GM12878 (cell line): ENCODE measurements around the gene CAMTA1. TPM values are rescaled to one million over a fixed set of nuclear protein-coding genes. Genes with fewer than 3 reads are reported as not detected.

ENCODE experiments used
- ATAC-seq: fragments of 200-7000 bp; cut with Tn5 transposase; 3 replicates; pipeline ENCODE4 v1.9.1; 2020; ENCODE audit warnings: mild to moderate bottlenecking, moderate library complexity
- BruUV-seq: library from RNA; stranded (reverse); fragments of 400-500 nt; replicated peaks from 2 replicates; lab custom pipeline; 2021; lab: Mats Ljungman, UMichigan
- CTCF ChIA-PET: fragments of 300-600 bp; sonication (Branson Sonifier 250); formaldehyde crosslinking; extraction: SDS; loops from one replicate; lab custom pipeline; 2021; ENCODE audit warnings: inconsistent platforms; lab: Yijun Ruan, JAX
- POLR2A ChIA-PET: fragments of 350-600 bp; formaldehyde crosslinking; extraction: SDS; loops from one replicate; lab custom pipeline; 2021; ENCODE audit warnings: inconsistent platforms; lab: Charles Lee
- RAD21 ChIA-PET: fragments of 300-600 bp; sonication (Branson Sonifier 250); formaldehyde crosslinking; loops from one replicate; lab custom pipeline; 2023; ENCODE audit warnings: antibody characterized with exemption; ENCODE audit not compliant: unreplicated experiment; lab: Charles Lee
- SMC1A ChIA-PET: fragments of 300-600 bp; sonication (Branson Sonifier 250); formaldehyde crosslinking; loops from one replicate; lab custom pipeline; 2023; ENCODE audit not compliant: unreplicated experiment, uncharacterized antibody; lab: Charles Lee
- DNase-seq: peaks from one replicate; pipeline ENCODE4 v3.0.0-alpha.2; 2011; ENCODE audit warnings: low read depth, low spot score
- FAIRE-seq: peaks from 3 replicates; lab custom pipeline; 2011; peaks lifted over from hg19 to GRCh38; lab: Jason Lieb, UNC
- H2AFZ ChIP-seq: 2 replicates; pipeline ENCODE4 v1.6.0; 2011; ENCODE audit warnings: low read depth, low read length, control low read depth; ENCODE audit not compliant: control insufficient read depth
- H3K27ac ChIP-seq: 2 replicates; pipeline ENCODE4 v1.5.1; 2011; ENCODE audit warnings: control low read depth; ENCODE audit not compliant: control insufficient read depth, insufficient read depth
- H3K27me3 ChIP-seq, 2 experiments: replicated peaks in 1 of 2; 2 replicates each; pipeline versions ENCODE4 v1.6.0 to v1.6.1; 2011; ENCODE audit warnings: low read length in 1 of 2; ENCODE audit not compliant: control insufficient read depth in 2 of 2, insufficient read depth in 2 of 2
- H3K36me3 ChIP-seq, 2 experiments: 2 replicates each; pipeline ENCODE4 v1.5.1; 2011; ENCODE audit warnings: low read length in 1 of 2; ENCODE audit not compliant: control insufficient read depth in 2 of 2, insufficient read depth in 2 of 2
- H3K4me1 ChIP-seq: 2 replicates; pipeline ENCODE4 v1.6.1; 2011; ENCODE audit warnings: mild to moderate bottlenecking, low read length, moderate library complexity, mixed read lengths; ENCODE audit not compliant: control insufficient read depth, insufficient read depth
- H3K4me2 ChIP-seq: 2 replicates; pipeline ENCODE4 v1.6.0; 2011; ENCODE audit warnings: control low read depth; ENCODE audit not compliant: control insufficient read depth, insufficient read depth
- H3K4me3 ChIP-seq: fragments of 200-600 bp; sonication (generic); 2 replicates; pipeline ENCODE4 v1.5.1; 2016
- H3K79me2 ChIP-seq: 2 replicates; pipeline ENCODE4 v1.6.0; 2011; ENCODE audit warnings: low read length; ENCODE audit not compliant: control insufficient read depth, insufficient read depth
- H3K9ac ChIP-seq: 2 replicates; pipeline ENCODE4 v1.8.0; 2011; ENCODE audit warnings: low read length, control low read depth, mixed read lengths; ENCODE audit not compliant: control insufficient read depth, insufficient read depth
- H3K9me3 ChIP-seq: replicated peaks from 3 replicates; pipeline ENCODE4 v1.5.1; 2011; ENCODE audit warnings: mild to moderate bottlenecking, low read length; ENCODE audit not compliant: control insufficient read depth, insufficient read depth
- H4K20me1 ChIP-seq: 2 replicates; pipeline ENCODE4 v1.6.0; 2011; ENCODE audit not compliant: control insufficient read depth, insufficient read depth
- CREB1 ChIP-seq: IDR thresholded peaks from 2 replicates; pipeline ENCODE4 v1.6.1; 2012; ENCODE audit warnings: low read depth, mild to moderate bottlenecking, inconsistent platforms
- EED ChIP-seq: sonication (generic); IDR thresholded peaks from 2 replicates; pipeline ENCODE4 v1.6.1; 2016; ENCODE audit warnings: antibody characterized with exemption, low read depth
- FOS ChIP-seq: IDR thresholded peaks from 3 replicates; pipeline ENCODE4 v1.6.1; 2011; ENCODE audit warnings: borderline replicate concordance; ENCODE audit not compliant: insufficient read length; ENCODE audit errors: extremely low read depth
- POLR2AphosphoS5 ChIP-seq: IDR thresholded peaks from 2 replicates; pipeline ENCODE4 v1.6.1; 2011; ENCODE audit warnings: mild to moderate bottlenecking, low read length, inconsistent platforms
- SMAD5 ChIP-seq: IDR thresholded peaks from 2 replicates; pipeline ENCODE4 v1.6.1; 2016; ENCODE audit warnings: antibody characterized with exemption, low read depth
- SP1 ChIP-seq: IDR thresholded peaks from one replicate; pipeline ENCODE4 v1.6.1; 2011; ENCODE audit warnings: low read depth, low read length
- TCF7 ChIP-seq: IDR thresholded peaks from 2 replicates; pipeline ENCODE4 v1.6.1; 2014; ENCODE audit warnings: antibody characterized with exemption, borderline replicate concordance
- WRNIP1 ChIP-seq: IDR thresholded peaks from 2 replicates; pipeline ENCODE4 v1.6.1; 2011; ENCODE audit warnings: low read depth, low read length, improper control_type of control experiment, borderline replicate concordance
- ZNF217 ChIP-seq: fragments of 450-650 bp; IDR thresholded peaks from 2 replicates; pipeline ENCODE4 v1.6.1; 2017; ENCODE audit warnings: antibody characterized with exemption, mild to moderate bottlenecking
- WGBS: methylation state at CpG from one replicate; pipeline ENCODE4 v1.1.6; 2016; ENCODE audit warnings: low lambda C conversion rate; ENCODE audit not compliant: insufficient replicate concordance, insufficient coverage; ENCODE audit errors: missing lambda C conversion rate; 5-methylcytosine and 5-hydroxymethylcytosine counted together
- in situ Hi-C: fragments of 300-500 bp; cut with MboI; formaldehyde crosslinking; loops from 9 replicates; pipeline ENCODE4 v1.14.3; 2018; ENCODE audit warnings: mixed read lengths
- intact Hi-C: fragments of 100-400 bp; cut with micrococcal nuclease; formaldehyde crosslinking; loops from one replicate; pipeline ENCODE4 v1.14.2; 2022; ENCODE audit not compliant: unreplicated experiment
- polyA plus RNA-seq, 11 experiments: library from polyadenylated mRNA; depleted of rRNA in 4 of 11; unstranded in 6 of 11; stranded (reverse) in 5 of 11; fragments of >200 nt; fragmentation: Nextera tagmentation in 4 of 11; fragmentation: Illumina TruSeq in 1 of 11; extraction: Ambion mirVana in 4 of 11; extraction: Trizol in 1 of 11; gene quantifications; 1 replicate in 1 of 11; 2 replicates in 10 of 11; pipeline versions ENCODE4 v1.2.1 to v1.2.3, GENCODE V29; 2011 to 2016; ENCODE audit warnings: inconsistent platforms in 2 of 11, missing spikeins in 2 of 11, low read depth in 1 of 11
- total RNA-seq, 4 experiments: library from RNA; depleted of rRNA in 3 of 4; stranded (reverse); fragments of >200 nt in 3 of 4; fragmentation: Illumina TruSeq in 1 of 4; extraction: Trizol in 1 of 4; gene quantifications; 2 replicates each; pipeline versions ENCODE4 v1.2.1 to v1.2.3, GENCODE V29; 2013 to 2021
- TF ChIP-seq, protein P1 (sequence below): IDR thresholded peaks from 2 replicates; pipeline ENCODE4 v1.6.1; 2011; ENCODE audit warnings: mild to moderate bottlenecking, low read depth, low read length, moderate library complexity; ENCODE audit not compliant: insufficient replicate concordance
- TF ChIP-seq, protein P2 (sequence below): fragments of 450-650 bp; formaldehyde crosslinking; IDR thresholded peaks from 2 replicates; pipeline ENCODE4 v1.5.0; 2022; ENCODE audit warnings: mild to moderate bottlenecking, missing genetic modification characterization
- TF ChIP-seq, protein P3 (sequence below): IDR thresholded peaks from 2 replicates; pipeline ENCODE4 v1.6.1; 2012; ENCODE audit warnings: low read length, inconsistent platforms
- TF ChIP-seq, protein P4 (sequence below): fragments of 450-650 bp; IDR thresholded peaks from 2 replicates; pipeline ENCODE4 v1.6.1; 2016; ENCODE audit warnings: mild to moderate bottlenecking, moderate library complexity, borderline replicate concordance

Gene CAMTA1
- total and polyA plus RNA-seq, 10 of the 15 experiments (the other 5 are each of a cell fraction or from before 2014, with no cell fraction given), result 37.7 to 148 (median 76.4) TPM

DNA sequence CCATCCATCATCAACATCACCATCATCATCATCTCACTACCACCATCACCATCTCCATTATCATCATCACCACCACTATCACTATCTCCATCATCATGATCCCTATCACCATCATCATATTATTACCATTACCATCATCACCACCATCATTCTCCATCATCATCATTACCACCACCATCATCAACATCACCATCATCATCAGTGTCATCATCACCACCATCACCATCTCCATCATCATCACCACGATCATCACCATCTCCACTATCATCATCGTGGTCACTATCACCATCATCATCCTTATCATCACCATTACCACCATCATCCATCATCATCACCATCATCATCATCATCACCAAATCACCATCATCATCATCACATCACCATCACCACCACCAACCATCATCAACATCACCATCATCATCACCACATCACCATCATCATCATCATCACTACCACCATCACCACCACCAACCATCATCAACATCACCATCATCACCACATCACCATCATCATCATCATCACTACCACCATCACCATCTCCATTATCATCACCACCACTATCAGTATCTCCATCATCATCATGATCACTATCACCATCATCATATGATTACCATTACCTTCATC, 783.8 kb downstream of the CAMTA1 start (continued):
- TF ChIP-seq, protein P1, sequence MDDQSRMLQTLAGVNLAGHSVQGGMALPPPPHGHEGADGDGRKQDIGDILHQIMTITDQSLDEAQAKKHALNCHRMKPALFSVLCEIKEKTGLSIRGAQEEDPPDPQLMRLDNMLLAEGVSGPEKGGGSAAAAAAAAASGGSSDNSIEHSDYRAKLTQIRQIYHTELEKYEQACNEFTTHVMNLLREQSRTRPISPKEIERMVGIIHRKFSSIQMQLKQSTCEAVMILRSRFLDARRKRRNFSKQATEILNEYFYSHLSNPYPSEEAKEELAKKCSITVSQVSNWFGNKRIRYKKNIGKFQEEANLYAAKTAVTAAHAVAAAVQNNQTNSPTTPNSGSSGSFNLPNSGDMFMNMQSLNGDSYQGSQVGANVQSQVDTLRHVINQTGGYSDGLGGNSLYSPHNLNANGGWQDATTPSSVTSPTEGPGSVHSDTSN, result no peak
- no peak for TF ChIP-seq CREB1

DNA sequence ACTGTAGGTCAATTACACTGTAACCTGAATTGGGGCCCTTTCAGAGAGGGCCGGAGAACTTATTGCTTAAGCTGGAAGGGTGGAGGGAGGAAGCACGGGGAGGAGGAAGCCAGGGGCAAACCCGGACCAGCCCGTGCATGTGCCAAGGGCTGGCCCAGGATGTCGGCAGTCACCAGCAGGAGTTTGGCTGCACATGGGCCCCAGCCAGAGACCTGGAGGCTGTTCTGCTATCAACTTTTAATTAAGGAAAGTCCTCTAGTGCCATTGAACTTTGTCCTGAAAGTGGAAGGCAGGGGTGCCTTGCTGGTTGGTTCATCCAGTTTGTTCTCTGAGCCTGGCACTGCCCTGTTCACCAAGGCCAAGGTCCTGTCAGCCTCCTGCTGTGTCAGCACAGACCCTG, 785.1 kb downstream of the CAMTA1 start:
- FAIRE-seq, result no peak
- Histone ChIP-seq H3K9me3 (no peaks in the 10 kb centered on the region; the same call in 2 of the 3 replicates), H3K27me3 (no peaks in the 10 kb centered on the region), H3K36me3 (no peaks in the 10 kb centered on the region), H3K79me2 (no peaks in the 10 kb centered on the region), H4K20me1 (no peaks in the 10 kb centered on the region), H2AFZ (no peak overlapping the region), H3K4me2 (no peak overlapping the region), H3K27ac (no peak overlapping the region), H3K9ac (no peak overlapping the region), H3K4me1 (no peaks in the 10 kb centered on the region), H3K4me3 (no peak overlapping the region)
- ChIA-PET POLR2A (no interaction called here), RAD21 (no interaction called here), SMC1A (no interaction called here), CTCF (no interaction called here)
- in situ Hi-C loops, result no loop called here
- ATAC-seq, result no peak
- no TSS peak for BruUV-seq
- intact Hi-C loops, result no loop called here
- no peak for DNase-seq
- WGBS, result 38% methylated on average over 5 of the region's 5 CpGs
- TF ChIP-seq, protein P2, sequence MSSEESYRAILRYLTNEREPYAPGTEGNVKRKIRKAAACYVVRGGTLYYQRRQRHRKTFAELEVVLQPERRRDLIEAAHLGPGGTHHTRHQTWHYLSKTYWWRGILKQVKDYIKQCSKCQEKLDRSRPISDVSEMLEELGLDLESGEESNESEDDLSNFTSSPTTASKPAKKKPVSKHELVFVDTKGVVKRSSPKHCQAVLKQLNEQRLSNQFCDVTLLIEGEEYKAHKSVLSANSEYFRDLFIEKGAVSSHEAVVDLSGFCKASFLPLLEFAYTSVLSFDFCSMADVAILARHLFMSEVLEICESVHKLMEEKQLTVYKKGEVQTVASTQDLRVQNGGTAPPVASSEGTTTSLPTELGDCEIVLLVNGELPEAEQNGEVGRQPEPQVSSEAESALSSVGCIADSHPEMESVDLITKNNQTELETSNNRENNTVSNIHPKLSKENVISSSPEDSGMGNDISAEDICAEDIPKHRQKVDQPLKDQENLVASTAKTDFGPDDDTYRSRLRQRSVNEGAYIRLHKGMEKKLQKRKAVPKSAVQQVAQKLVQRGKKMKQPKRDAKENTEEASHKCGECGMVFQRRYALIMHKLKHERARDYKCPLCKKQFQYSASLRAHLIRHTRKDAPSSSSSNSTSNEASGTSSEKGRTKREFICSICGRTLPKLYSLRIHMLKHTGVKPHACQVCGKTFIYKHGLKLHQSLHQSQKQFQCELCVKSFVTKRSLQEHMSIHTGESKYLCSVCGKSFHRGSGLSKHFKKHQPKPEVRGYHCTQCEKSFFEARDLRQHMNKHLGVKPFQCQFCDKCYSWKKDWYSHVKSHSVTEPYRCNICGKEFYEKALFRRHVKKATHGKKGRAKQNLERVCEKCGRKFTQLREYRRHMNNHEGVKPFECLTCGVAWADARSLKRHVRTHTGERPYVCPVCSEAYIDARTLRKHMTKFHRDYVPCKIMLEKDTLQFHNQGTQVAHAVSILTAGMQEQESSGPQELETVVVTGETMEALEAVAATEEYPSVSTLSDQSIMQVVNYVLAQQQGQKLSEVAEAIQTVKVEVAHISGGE, result no peak
- no peak for TF ChIP-seq FOS
- TF ChIP-seq POLR2AphosphoS5, result no peak
- no peak for TF ChIP-seq EED
- no peak for TF ChIP-seq SP1
- TF ChIP-seq, protein P3, sequence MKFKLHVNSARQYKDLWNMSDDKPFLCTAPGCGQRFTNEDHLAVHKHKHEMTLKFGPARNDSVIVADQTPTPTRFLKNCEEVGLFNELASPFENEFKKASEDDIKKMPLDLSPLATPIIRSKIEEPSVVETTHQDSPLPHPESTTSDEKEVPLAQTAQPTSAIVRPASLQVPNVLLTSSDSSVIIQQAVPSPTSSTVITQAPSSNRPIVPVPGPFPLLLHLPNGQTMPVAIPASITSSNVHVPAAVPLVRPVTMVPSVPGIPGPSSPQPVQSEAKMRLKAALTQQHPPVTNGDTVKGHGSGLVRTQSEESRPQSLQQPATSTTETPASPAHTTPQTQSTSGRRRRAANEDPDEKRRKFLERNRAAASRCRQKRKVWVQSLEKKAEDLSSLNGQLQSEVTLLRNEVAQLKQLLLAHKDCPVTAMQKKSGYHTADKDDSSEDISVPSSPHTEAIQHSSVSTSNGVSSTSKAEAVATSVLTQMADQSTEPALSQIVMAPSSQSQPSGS, result no peak
- no peak for TF ChIP-seq WRNIP1
- no peak for TF ChIP-seq SMAD5
- no peak for TF ChIP-seq TCF7
- TF ChIP-seq ZNF217, result no peak
- TF ChIP-seq, protein P4, sequence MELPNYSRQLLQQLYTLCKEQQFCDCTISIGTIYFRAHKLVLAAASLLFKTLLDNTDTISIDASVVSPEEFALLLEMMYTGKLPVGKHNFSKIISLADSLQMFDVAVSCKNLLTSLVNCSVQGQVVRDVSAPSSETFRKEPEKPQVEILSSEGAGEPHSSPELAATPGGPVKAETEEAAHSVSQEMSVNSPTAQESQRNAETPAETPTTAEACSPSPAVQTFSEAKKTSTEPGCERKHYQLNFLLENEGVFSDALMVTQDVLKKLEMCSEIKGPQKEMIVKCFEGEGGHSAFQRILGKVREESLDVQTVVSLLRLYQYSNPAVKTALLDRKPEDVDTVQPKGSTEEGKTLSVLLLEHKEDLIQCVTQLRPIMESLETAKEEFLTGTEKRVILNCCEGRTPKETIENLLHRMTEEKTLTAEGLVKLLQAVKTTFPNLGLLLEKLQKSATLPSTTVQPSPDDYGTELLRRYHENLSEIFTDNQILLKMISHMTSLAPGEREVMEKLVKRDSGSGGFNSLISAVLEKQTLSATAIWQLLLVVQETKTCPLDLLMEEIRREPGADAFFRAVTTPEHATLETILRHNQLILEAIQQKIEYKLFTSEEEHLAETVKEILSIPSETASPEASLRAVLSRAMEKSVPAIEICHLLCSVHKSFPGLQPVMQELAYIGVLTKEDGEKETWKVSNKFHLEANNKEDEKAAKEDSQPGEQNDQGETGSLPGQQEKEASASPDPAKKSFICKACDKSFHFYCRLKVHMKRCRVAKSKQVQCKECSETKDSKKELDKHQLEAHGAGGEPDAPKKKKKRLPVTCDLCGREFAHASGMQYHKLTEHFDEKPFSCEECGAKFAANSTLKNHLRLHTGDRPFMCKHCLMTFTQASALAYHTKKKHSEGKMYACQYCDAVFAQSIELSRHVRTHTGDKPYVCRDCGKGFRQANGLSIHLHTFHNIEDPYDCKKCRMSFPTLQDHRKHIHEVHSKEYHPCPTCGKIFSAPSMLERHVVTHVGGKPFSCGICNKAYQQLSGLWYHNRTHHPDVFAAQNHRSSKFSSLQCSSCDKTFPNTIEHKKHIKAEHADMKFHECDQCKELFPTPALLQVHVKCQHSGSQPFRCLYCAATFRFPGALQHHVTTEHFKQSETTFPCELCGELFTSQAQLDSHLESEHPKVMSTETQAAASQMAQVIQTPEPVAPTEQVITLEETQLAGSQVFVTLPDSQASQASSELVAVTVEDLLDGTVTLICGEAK, result no peak
